Activated T-helper 1 cell treated with anti-CD3 and anti-CD28 coated beads, Interleukin-12 subunit alpha, Interleukin-12 subunit beta, Interleukin-2, Interleukin-4 antibody, amounts not matched to agents 30 ng/mL and 10 ng/mL and 1 ng/mL, durations not matched to agents 14 hours and 24 hours and 36 hours (primary cell): ENCODE data around the gene KIF15. TPM values are rescaled to one million over a fixed set of nuclear protein-coding genes. Genes with fewer than 3 reads are reported as not detected.
"Not testable (repeated sequence)": the region's sequence is repeated elsewhere in the genome, so short reads cannot be mapped to it uniquely, and the experiment has no call there.

Experiments
- DNase-seq: peaks from one replicate; pipeline ENCODE4 v3.0.0; 2021; ENCODE audit warnings: low spot score
- H3K27ac Mint-ChIP-seq: one replicate; pipeline ENCODE4 v1.8.0; 2021; ENCODE audit warnings: mild to moderate bottlenecking, mixed read lengths
- H3K27me3 Mint-ChIP-seq: one replicate; pipeline ENCODE4 v1.8.0; 2022; ENCODE audit warnings: mild to moderate bottlenecking, moderate library complexity, mixed read lengths; ENCODE audit not compliant: insufficient read depth
- H3K36me3 Mint-ChIP-seq: one replicate; pipeline ENCODE4 v1.8.0; 2021; ENCODE audit warnings: low read depth, mixed read lengths
- H3K4me1 Mint-ChIP-seq: one replicate; pipeline ENCODE4 v1.8.0; 2021; ENCODE audit warnings: low read depth, mixed read lengths
- H3K4me3 Mint-ChIP-seq: one replicate; pipeline ENCODE4 v1.8.0; 2021; ENCODE audit warnings: mild to moderate bottlenecking, moderate library complexity, mixed read lengths
- H3K9me3 Mint-ChIP-seq: one replicate; pipeline ENCODE4 v1.8.0; 2021; ENCODE audit warnings: mixed read lengths
- intact Hi-C: fragments of 100-400 bp; cut with micrococcal nuclease; formaldehyde crosslinking; loops from one replicate; pipeline ENCODE4 v1.15.1; 2024
- total RNA-seq: library from RNA; stranded (reverse); gene quantifications from 2 replicates; pipeline ENCODE4 v1.2.3, GENCODE V29; 2022

KIF15 gene
- total RNA-seq, 1 donor from 2014 or later = 25.5 TPM

DNA sequence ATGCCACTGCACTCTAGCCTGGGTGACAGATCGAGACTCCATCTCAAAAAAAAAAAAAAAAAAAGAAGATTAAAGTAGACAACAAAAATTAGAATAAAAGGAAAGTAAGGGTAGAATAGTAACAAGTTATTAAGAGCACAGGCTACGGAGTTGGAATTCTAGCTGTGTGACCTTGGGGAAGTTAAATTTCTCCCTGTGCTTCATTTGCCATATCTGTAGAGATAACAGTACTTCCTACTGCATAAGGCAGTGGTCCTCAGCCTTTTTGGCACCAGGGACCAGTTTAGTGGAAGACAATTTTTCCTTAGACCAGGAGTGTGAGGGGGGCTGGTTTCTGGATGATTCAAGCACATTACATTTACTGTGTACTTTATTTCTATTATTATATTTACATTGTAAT lies 71.4 kb downstream of the KIF15 start:
- Mint-ChIP-seq H3K4me3 (no peak overlapping the region), H3K9me3 (peaks cover 17% of the 10 kb centered on the region), H3K4me1 (no peaks in the 10 kb centered on the region), H3K36me3 (peaks cover 51% of the 10 kb centered on the region), H3K27ac (no peak overlapping the region), H3K27me3 (no peaks in the 10 kb centered on the region)
- no peak for DNase-seq
- intact Hi-C loops = no loop called here

DNA sequence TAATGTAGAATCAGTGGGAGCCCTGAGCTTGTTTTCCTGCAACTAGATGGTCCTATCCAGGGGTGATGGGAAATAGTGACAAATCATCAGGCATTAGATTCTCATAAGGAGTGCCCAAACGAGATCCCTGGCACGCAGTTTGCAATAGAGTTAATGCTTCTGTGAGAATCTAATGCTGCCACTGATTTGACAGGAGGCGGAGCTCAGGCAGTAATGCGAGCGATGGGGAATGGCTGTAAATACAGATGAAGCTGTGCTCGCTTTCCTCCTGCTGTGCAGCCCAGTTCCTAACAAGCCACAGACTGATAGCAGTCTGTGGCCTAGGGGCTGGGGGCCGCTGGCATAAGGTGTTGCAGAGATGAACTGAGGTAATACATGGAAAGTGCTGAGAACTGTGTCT lies 71.8 kb downstream of the KIF15 start:
- intact Hi-C loops = no loop called here
- Mint-ChIP-seq H3K4me3 (no peak overlapping the region), H3K27me3 (no peaks in the 10 kb centered on the region), H3K4me1 (no peaks in the 10 kb centered on the region), H3K9me3 (peaks cover 17% of the 10 kb centered on the region), H3K36me3 (peaks cover 55% of the 10 kb centered on the region), H3K27ac (no peak overlapping the region)
- no peak for DNase-seq

DNA sequence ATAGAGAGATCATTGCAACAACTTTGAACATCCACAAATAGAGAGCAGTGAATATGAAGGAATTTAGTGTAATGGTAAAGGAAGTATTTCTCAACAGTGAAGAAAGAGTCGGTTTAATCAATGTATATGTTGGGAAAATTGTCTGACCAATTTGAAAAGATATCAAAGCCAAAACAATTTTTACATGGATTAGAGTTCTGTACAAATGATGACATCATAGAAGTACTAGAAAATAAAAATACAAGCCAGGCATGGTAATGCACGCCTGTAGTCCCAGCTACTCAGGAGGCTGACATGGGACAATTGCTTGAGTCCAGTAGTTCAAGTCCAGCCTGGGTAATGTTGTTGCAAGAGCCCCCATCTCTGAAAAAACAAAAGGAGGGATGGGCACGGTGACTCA lies 74.1 kb downstream of the KIF15 start:
- intact Hi-C loops = no loop called here
- no peak overlapping the region for H3K27ac Mint-ChIP-seq
- no peaks in the 10 kb centered on the region for H3K4me1 Mint-ChIP-seq
- H3K27me3 Mint-ChIP-seq = no peaks in the 10 kb centered on the region
- H3K4me3 Mint-ChIP-seq = no peak overlapping the region
- DNase-seq = no peak
- peaks cover 17% of the 10 kb centered on the region for H3K9me3 Mint-ChIP-seq
- H3K36me3 Mint-ChIP-seq = peaks cover 59% of the 10 kb centered on the region

DNA sequence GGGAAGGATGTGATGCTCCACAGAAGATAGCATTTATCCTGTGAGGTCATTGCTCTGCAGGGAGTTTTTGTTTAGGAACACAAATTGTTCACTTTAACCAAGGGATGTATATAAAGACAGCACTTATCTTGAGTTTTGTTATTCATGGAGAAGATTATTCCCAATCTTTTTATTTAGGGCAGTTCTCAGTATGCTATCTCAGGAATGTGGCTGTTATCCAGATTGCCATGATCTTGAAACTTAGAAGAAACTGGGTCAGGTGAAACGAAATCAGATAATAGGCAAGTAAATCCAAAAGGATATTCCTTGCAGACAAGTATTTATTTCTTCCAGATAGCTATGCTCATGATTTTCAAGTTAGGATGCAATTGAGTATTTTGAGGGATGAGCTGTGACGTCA lies 80.8 kb downstream of the KIF15 start:
- Mint-ChIP-seq H3K27ac (no peak overlapping the region), H3K27me3 (no peaks in the 10 kb centered on the region), H3K4me3 (no peak overlapping the region), H3K4me1 (no peaks in the 10 kb centered on the region), H3K9me3 (peaks cover under 1% of the 10 kb centered on the region), H3K36me3 (peaks cover 59% of the 10 kb centered on the region)
- intact Hi-C loops = no loop called here
- no peak for DNase-seq

GRCh38 chr3:44845528-44846520 lies 84.2 kb downstream of the KIF15 start:
- Mint-ChIP-seq H3K27me3 (no peaks in the 10 kb centered on the region), H3K27ac (no peak overlapping the region), H3K4me3 (no peak overlapping the region), H3K9me3 (no peaks in the 10 kb centered on the region), H3K36me3 (peaks cover 40% of the 10 kb centered on the region), H3K4me1 (no peaks in the 10 kb centered on the region)
- intact Hi-C loops = no loop called here
- DNase-seq = no peak

GRCh38 chr3:44848634-44849033 lies 87.0 kb downstream of the KIF15 start:
- Mint-ChIP-seq H3K27ac (no peak overlapping the region), H3K4me1 (no peaks in the 10 kb centered on the region), H3K27me3 (no peaks in the 10 kb centered on the region), H3K4me3 (no peak overlapping the region), H3K36me3 (peaks cover 41% of the 10 kb centered on the region), H3K9me3 (no peaks in the 10 kb centered on the region)
- intact Hi-C loops = no loop called here
- no peak for DNase-seq

- H3K9me3 Mint-ChIP-seq, H3K27me3 Mint-ChIP-seq, H3K4me1 Mint-ChIP-seq, H3K27ac Mint-ChIP-seq, DNase-seq, intact Hi-C loops, H3K4me3 Mint-ChIP-seq: not testable (repeated sequence)
- peaks cover 19% of the 10 kb centered on the region for H3K36me3 Mint-ChIP-seq
Measured at GRCh38 chr3:44856663-44857062, 95.1 kb downstream of the KIF15 start.

DNA sequence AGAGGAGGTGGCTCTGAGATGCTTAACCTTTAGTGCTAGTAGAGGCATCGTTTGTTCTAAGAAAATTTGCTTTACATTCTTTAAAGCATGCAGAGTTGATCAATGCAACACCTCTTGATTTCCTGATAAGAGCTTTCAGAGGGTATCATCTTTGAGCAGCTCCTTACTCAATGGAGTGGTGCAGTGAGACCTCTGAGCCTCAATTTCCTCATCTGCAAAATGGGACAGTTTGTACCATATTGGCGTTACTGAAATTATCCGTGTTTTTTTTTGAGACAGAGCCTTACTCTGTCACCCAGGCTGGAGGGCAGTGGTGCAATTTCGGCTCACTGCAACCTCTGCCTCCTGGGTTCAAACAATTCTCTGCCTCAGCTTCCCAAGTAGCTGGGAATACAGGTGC lies 98.5 kb downstream of the KIF15 start:
- no peak for DNase-seq
- no peaks in the 10 kb centered on the region for H3K27me3 Mint-ChIP-seq
- H3K4me3 Mint-ChIP-seq = peak overlapping the region; percentile 25
- peaks cover 5% of the 10 kb centered on the region for H3K36me3 Mint-ChIP-seq
- intact Hi-C loops = loop anchor here (10.0 kb wide), 1 partner anchor 1165 kb away; the partner anchor contains the start of gene ABHD5
- H3K27ac Mint-ChIP-seq = no peak overlapping the region
- H3K9me3 Mint-ChIP-seq = no peaks in the 10 kb centered on the region
- peaks cover 19% of the 10 kb centered on the region for H3K4me1 Mint-ChIP-seq

- Mint-ChIP-seq H3K36me3 (peaks cover 14% of the 10 kb centered on the region), H3K4me3 (peak within 1 kb of the TSS; percentile 90), H3K4me1 (peaks cover 33% of the 10 kb centered on the region), H3K27me3 (no peaks in the 10 kb centered on the region), H3K27ac (peak within 1 kb of the TSS; percentile 90), H3K9me3 (no peaks in the 10 kb centered on the region)
- intact Hi-C loops = loop anchor here (1.0 to 10.0 kb wide), 6 partner anchors 100 to 1167 kb away; partner anchors contain the start of genes ABHD5, EXOSC7, KIAA1143 and KIF15
- DNase-seq = peak; percentile 87
Measured at GRCh38 chr3:44861412-44862225, 100.0 kb downstream of the KIF15 start, which contains the start of gene TMEM42. Gene TMEM42, plus strand, starts transcription at chr3:44861912. Its CDS starts 13 bp downstream, at chr3:44861925.

- DNase-seq = no peak
- intact Hi-C loops = loop anchor here (1.0 to 10.0 kb wide), 3 partner anchors 237 to 1167 kb away; partner anchors contain the start of genes ABHD5 and ZNF197
- Mint-ChIP-seq H3K4me1 (peaks cover 39% of the 10 kb centered on the region), H3K36me3 (peaks cover 20% of the 10 kb centered on the region), H3K4me3 (peak overlapping the region; percentile 86), H3K27ac (peak overlapping the region; percentile 89), H3K27me3 (no peaks in the 10 kb centered on the region), H3K9me3 (no peaks in the 10 kb centered on the region)
Measured at GRCh38 chr3:44862226-44862637, 100.6 kb downstream of the KIF15 start.

GRCh38 chr3:44865272-44866035 lies 103.9 kb downstream of the KIF15 start:
- intact Hi-C loops = loop anchor here (10.0 kb wide), 1 partner anchor 1171 kb away; the partner anchor contains the start of gene ABHD5
- peaks cover 42% of the 10 kb centered on the region for H3K4me1 Mint-ChIP-seq

More at GRCh38 chr3:44865272-44866035, 103.9 kb downstream of the KIF15 start:
- DNase-seq = no peak
- Mint-ChIP-seq H3K36me3 (peaks cover 27% of the 10 kb centered on the region), H3K9me3 (peaks cover 5% of the 10 kb centered on the region), H3K4me3 (peak overlapping the region; percentile 19), H3K27me3 (no peaks in the 10 kb centered on the region), H3K27ac (peak overlapping the region; percentile 24)
